Peyer's patch (tissue), 4 donors: ENCODE data around the gene DMGDH. TPM values are rescaled to one million over a fixed set of nuclear protein-coding genes. Genes with fewer than 3 reads are reported as not detected.
A peak's percentile ranks its signal among the peaks of the same experiment; 100 is the strongest.
"Not testable (repeated sequence)": the region's sequence is repeated elsewhere in the genome, so short reads cannot be mapped to it uniquely, and the experiment has no call there.

Experiments
- DNase-seq, 3 donors: peaks; one replicate each; pipeline ENCODE4 v3.0.0-alpha.2; 2017 to 2019
- H3K27ac ChIP-seq, 4 donors: fragments of 200-600 bp; sonication (generic); one replicate each; pipeline ENCODE4 v1.5.1; 2016 to 2019
- H3K27me3 ChIP-seq, 2 donors: fragments of 200-600 bp; sonication (generic); one replicate each; pipeline ENCODE4 v1.5.1; 2019
- H3K36me3 ChIP-seq, 3 donors: fragments of 200-600 bp; sonication (generic); one replicate each; pipeline ENCODE4 v1.5.1; 2016 to 2019
- H3K4me1 ChIP-seq, 4 donors: fragments of 200-600 bp; sonication (generic); one replicate each; pipeline ENCODE4 v1.5.1; 2016 to 2019
- H3K4me3 ChIP-seq, 4 donors: fragments of 200-600 bp; sonication (generic); 1 replicate in 3 of 4; 2 replicates in 1 of 4; pipeline ENCODE4 v1.5.1; 2016 to 2019; ENCODE audit warnings: mild to moderate bottlenecking in 1 of 4
- H3K9me3 ChIP-seq, 4 donors: fragments of 200-600 bp; sonication (generic); one replicate each; pipeline ENCODE4 v1.5.1; 2016 to 2019; ENCODE audit warnings: mild to moderate bottlenecking in 1 of 4
- CTCF ChIP-seq, 6 experiments: fragments of 450-650 bp in 4 of 6; fragments of 200-600 bp in 2 of 6; sonication (generic) in 1 of 6; IDR thresholded peaks; one replicate each; pipeline ENCODE4 v1.5.1; 2017 to 2019; ENCODE audit warnings: antibody characterized with exemption in 6 of 6, mild to moderate bottlenecking in 3 of 6, moderate library complexity in 1 of 6
- POLR2A ChIP-seq, 2 donors: fragments of 450-650 bp; IDR thresholded peaks; one replicate each; pipeline ENCODE4 v1.5.1; 2017; ENCODE audit warnings: antibody characterized with exemption in 2 of 2, mild to moderate bottlenecking in 2 of 2, moderate library complexity in 2 of 2
- total RNA-seq, 4 donors: library from RNA; depleted of rRNA; stranded (reverse); fragments of >200 nt; gene quantifications; one replicate each; pipeline ENCODE4 v1.1.0, GENCODE V29; 2016

DMGDH gene
- total RNA-seq, 4 donors from 2014 or later, result 0.94 to 1.9 TPM; not detected in 2

- TF ChIP-seq POLR2A (IDR thresholded peaks at IDR 0.05), result peak; percentile 4 to 51
- TF ChIP-seq CTCF (IDR thresholded peaks at IDR 0.05), result peak in 4 of 6 experiments; percentile 38 to 60 (median 52)
- H3K27ac ChIP-seq, result peak overlapping the region; percentile 94 to 99 (median 96)
- H3K4me1 ChIP-seq, result peaks cover 0 to 13% (median 0%) of the 10 kb centered on the region in 4 donors
- peak overlapping the region; percentile 75 to 97 (median 88) for H3K4me3 ChIP-seq
- H3K27me3 ChIP-seq, result no peaks in the 10 kb centered on the region
- H3K36me3 ChIP-seq, result no peaks in the 10 kb centered on the region
- peak; percentile 86 to 94 (median 90) for DNase-seq
- H3K9me3 ChIP-seq, result no peaks in the 10 kb centered on the region
Measured at GRCh38 chr5:78984439-78985115, 84.9 kb downstream of the DMGDH start.

GRCh38 chr5:78983601-78984438, 85.7 kb downstream of the DMGDH start:
- peaks cover 0 to 13% (median 0%) of the 10 kb centered on the region in 4 donors for H3K4me1 ChIP-seq
- H3K27ac ChIP-seq, result peak overlapping the region; percentile 94 to 99 (median 96)
- DNase-seq, result no peak
- peak overlapping the region; percentile 75 to 97 (median 88) for H3K4me3 ChIP-seq
- H3K27me3 ChIP-seq, result no peaks in the 10 kb centered on the region
- no peaks in the 10 kb centered on the region for H3K9me3 ChIP-seq
- H3K36me3 ChIP-seq, result no peaks in the 10 kb centered on the region
- TF ChIP-seq CTCF (IDR thresholded peaks at IDR 0.05) (no peak), POLR2A (IDR thresholded peaks at IDR 0.05) (no peak)

GRCh38 chr5:78983194-78983593, 86.3 kb downstream of the DMGDH start:
- Histone ChIP-seq H3K27ac (peak overlapping the region in 3 of 4 donors; percentile 95 to 99 (median 98)), H3K4me1 (peaks cover 0 to 13% (median 0%) of the 10 kb centered on the region in 4 donors)
- H3K27me3 ChIP-seq, H3K4me3 ChIP-seq, H3K36me3 ChIP-seq, DNase-seq, H3K9me3 ChIP-seq: not testable (repeated sequence)

GRCh38 chr5:78979909-78980308, 89.6 kb downstream of the DMGDH start:
- TF ChIP-seq CTCF (IDR thresholded peaks at IDR 0.05), result no peak
- no peak for TF ChIP-seq POLR2A (IDR thresholded peaks at IDR 0.05)
- Histone ChIP-seq H3K4me1 (peaks cover 0 to 6% (median 0%) of the 10 kb centered on the region in 4 donors), H3K36me3 (no peaks in the 10 kb centered on the region), H3K27me3 (no peaks in the 10 kb centered on the region), H3K4me3 (no peak overlapping the region), H3K9me3 (no peaks in the 10 kb centered on the region), H3K27ac (no peak overlapping the region)
- DNase-seq, result no peak

GRCh38 chr5:78979117-78979742, 90.2 kb downstream of the DMGDH start:
- H3K4me1 ChIP-seq, result peaks cover 0 to 12% (median 0%) of the 10 kb centered on the region in 4 donors
- H3K36me3 ChIP-seq, result no peaks in the 10 kb centered on the region
- no peak overlapping the region for H3K4me3 ChIP-seq
- no peak overlapping the region for H3K27ac ChIP-seq
- TF ChIP-seq POLR2A (IDR thresholded peaks at IDR 0.05), result no peak
- TF ChIP-seq CTCF (IDR thresholded peaks at IDR 0.05), result no peak
- no peaks in the 10 kb centered on the region for H3K27me3 ChIP-seq
- no peak for DNase-seq
- no peaks in the 10 kb centered on the region for H3K9me3 ChIP-seq
